ENCODE data around the gene SNED1. TPM values are rescaled to one million over a fixed set of nuclear protein-coding genes. Genes with fewer than 3 reads are reported as not detected.

The SNED1 gene
- polyA plus RNA-seq, 1 donor (not counting 4 experiments of a cell fraction or from before 2014, with no cell fraction given): 0.12 TPM

DNA sequence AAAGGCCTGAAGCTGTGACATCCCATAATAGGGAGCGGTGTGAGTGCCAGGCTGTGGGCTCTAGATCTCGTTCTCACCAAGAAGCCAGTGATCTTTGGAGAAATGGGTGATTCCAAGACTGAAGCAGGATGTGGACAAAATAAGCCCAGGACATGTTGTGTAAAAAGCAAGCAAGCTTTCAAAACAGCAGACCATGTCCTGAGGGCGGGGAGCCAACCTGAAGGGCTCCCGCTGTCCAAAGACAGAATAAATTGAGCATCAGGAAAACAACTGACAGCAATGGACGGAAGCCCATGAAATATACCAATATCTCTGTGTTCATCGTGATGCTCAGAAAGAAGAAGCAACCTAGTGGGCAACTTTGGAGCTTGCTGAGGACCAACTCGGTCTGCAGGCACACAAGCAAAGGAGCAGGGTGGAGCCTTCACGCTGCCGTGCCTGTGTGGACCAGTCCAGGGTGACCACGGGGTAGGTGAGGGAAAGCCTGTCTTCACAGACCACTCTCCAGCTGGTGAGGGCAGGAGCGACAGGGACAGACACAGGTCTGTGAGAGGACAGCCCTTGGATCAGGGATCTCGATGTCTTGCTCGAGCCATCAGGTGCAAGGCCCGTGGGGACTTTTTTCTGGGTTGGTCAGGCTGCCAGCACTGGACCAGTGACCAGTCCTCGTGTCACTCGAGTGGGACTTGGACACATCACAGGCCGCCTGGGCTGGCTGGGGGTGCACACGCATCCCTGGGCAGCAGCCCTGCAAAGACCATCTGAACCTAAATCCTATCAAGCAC is 82.2 kb downstream of the SNED1 start:
- DNase-seq (ENCODE audit: low read depth, low spot score): no peak

DNA sequence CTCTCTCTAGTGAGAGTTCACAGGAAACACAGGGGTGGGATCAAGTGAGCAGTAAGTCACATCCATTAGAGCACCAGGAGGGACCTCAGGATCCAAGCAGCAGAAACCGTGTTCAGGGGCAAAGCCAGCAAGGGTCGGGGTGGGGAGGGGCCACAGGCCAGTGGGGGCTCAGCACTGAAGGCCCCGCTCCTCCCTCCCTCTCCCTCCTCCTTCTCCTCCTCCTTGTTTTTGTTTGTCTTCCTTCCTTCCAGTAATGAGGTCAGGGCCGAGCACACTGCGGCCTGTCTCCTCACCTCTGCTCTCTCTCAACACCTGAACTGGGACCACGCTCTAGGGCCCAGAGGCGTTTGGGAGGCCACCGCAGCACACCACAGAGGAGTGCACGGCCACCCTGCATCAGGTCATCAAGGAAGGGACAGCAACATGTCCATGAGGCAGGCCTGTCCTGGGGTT is 82.8 kb downstream of the SNED1 start:
- H3K9me1 ChIP-seq (ENCODE audit: control insufficient read depth, extremely low read depth, insufficient read depth, low read length): no peaks in the 10 kb centered on the region
- no peak overlapping the region for H3K4me3 ChIP-seq (ENCODE audit: control insufficient read depth in 2 of 3, extremely low read depth in 1 of 3, insufficient read depth in 2 of 3, low read depth in 1 of 3, low read length in 3 of 3)
- no peak for DNase-seq (ENCODE audit: low read depth, low spot score)
- FAIRE-seq: no peak
- H3K4me1 ChIP-seq (ENCODE audit: control insufficient read depth, extremely low read depth, insufficient read depth, low read length): no peaks in the 10 kb centered on the region
- H3K79me2 ChIP-seq (ENCODE audit: control insufficient read depth, insufficient read depth, low read length): no peaks in the 10 kb centered on the region
- peaks cover 1 to 3% of the 10 kb centered on the region in 2 experiments for H3K36me3 ChIP-seq (ENCODE audit: control insufficient read depth in 2 of 2, extremely low read depth in 1 of 2, insufficient read depth in 2 of 2, low read length in 2 of 2)
- H3K9me3 ChIP-seq (ENCODE audit: control insufficient read depth, low read depth, low read length): no peaks in the 10 kb centered on the region
- no peaks in the 10 kb centered on the region for H4K20me1 ChIP-seq (ENCODE audit: control insufficient read depth, extremely low read depth, insufficient read depth, low read length)
- no peak overlapping the region for H3K9ac ChIP-seq (ENCODE audit: control insufficient read depth, extremely low read depth, insufficient read depth, low read length)
- H3K27me3 ChIP-seq (ENCODE audit: control insufficient read depth, extremely low read depth, insufficient read depth, low read length): no peaks in the 10 kb centered on the region
- TF ChIP-seq, protein P1, sequence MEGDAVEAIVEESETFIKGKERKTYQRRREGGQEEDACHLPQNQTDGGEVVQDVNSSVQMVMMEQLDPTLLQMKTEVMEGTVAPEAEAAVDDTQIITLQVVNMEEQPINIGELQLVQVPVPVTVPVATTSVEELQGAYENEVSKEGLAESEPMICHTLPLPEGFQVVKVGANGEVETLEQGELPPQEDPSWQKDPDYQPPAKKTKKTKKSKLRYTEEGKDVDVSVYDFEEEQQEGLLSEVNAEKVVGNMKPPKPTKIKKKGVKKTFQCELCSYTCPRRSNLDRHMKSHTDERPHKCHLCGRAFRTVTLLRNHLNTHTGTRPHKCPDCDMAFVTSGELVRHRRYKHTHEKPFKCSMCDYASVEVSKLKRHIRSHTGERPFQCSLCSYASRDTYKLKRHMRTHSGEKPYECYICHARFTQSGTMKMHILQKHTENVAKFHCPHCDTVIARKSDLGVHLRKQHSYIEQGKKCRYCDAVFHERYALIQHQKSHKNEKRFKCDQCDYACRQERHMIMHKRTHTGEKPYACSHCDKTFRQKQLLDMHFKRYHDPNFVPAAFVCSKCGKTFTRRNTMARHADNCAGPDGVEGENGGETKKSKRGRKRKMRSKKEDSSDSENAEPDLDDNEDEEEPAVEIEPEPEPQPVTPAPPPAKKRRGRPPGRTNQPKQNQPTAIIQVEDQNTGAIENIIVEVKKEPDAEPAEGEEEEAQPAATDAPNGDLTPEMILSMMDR (optimal IDR thresholded peaks at IDR 0.05 in 1 of 3, IDR thresholded peaks at IDR 0.05 in 1 of 3, conservative IDR thresholded peaks at IDR 0.05 in 1 of 3; ENCODE audit: extremely low read depth in 1 of 3, insufficient read depth in 2 of 3, low read length in 3 of 3): no peak
- TF ChIP-seq EZH2 (IDR thresholded peaks at IDR 0.05; ENCODE audit: low read length): no peak
- H2AFZ ChIP-seq (ENCODE audit: control insufficient read depth, low read length): no peak overlapping the region
- no peak overlapping the region for H3K4me2 ChIP-seq (ENCODE audit: control insufficient read depth, extremely low read depth, insufficient read depth, low read depth, low read length)
- dilution Hi-C loops (cut with MboI; ENCODE audit: extremely low pct_ligation_motif_present, low sequenced_read_pairs): no loop called here
- H3K27ac ChIP-seq (ENCODE audit: control insufficient read depth, insufficient read depth, low read length): no peak overlapping the region

More for the DNA sequence above, 82.2 kb downstream of the SNED1 start:
- Histone ChIP-seq H3K4me1 (ENCODE audit: control insufficient read depth, extremely low read depth, insufficient read depth, low read length) (no peaks in the 10 kb centered on the region), H2AFZ (ENCODE audit: control insufficient read depth, low read length) (no peak overlapping the region), H3K9ac (ENCODE audit: control insufficient read depth, extremely low read depth, insufficient read depth, low read length) (no peak overlapping the region), H4K20me1 (ENCODE audit: control insufficient read depth, extremely low read depth, insufficient read depth, low read length) (no peaks in the 10 kb centered on the region), H3K27me3 (ENCODE audit: control insufficient read depth, extremely low read depth, insufficient read depth, low read length) (no peaks in the 10 kb centered on the region), H3K36me3 (ENCODE audit: control insufficient read depth in 2 of 2, extremely low read depth in 1 of 2, insufficient read depth in 2 of 2, low read length in 2 of 2) (no peaks in the 10 kb centered on the region), H3K9me3 (ENCODE audit: control insufficient read depth, low read depth, low read length) (no peaks in the 10 kb centered on the region), H3K4me3 (ENCODE audit: control insufficient read depth in 2 of 3, extremely low read depth in 1 of 3, insufficient read depth in 2 of 3, low read depth in 1 of 3, low read length in 3 of 3) (no peak overlapping the region), H3K9me1 (ENCODE audit: control insufficient read depth, extremely low read depth, insufficient read depth, low read length) (no peaks in the 10 kb centered on the region), H3K27ac (ENCODE audit: control insufficient read depth, insufficient read depth, low read length) (no peak overlapping the region), H3K79me2 (ENCODE audit: control insufficient read depth, insufficient read depth, low read length) (no peaks in the 10 kb centered on the region), H3K4me2 (ENCODE audit: control insufficient read depth, extremely low read depth, insufficient read depth, low read depth, low read length) (no peak overlapping the region)
- FAIRE-seq: no peak
- dilution Hi-C loops (cut with MboI; ENCODE audit: extremely low pct_ligation_motif_present, low sequenced_read_pairs): no loop called here
- TF ChIP-seq, protein P1 (optimal IDR thresholded peaks at IDR 0.05 in 1 of 3, IDR thresholded peaks at IDR 0.05 in 1 of 3, conservative IDR thresholded peaks at IDR 0.05 in 1 of 3; ENCODE audit: extremely low read depth in 1 of 3, insufficient read depth in 2 of 3, low read length in 3 of 3): no peak
- TF ChIP-seq EZH2 (IDR thresholded peaks at IDR 0.05; ENCODE audit: low read length): no peak
